Activated naive CD8-positive, alpha-beta T cell treated with anti-CD3 and anti-CD28 coated beads, Interleukin-2, amount 50 U/mL, for 16 hours (primary cell): ENCODE data around the gene SLC25A5.
"Not testable (repeated sequence)": the region's sequence is repeated elsewhere in the genome, so short reads cannot be mapped to it uniquely, and the experiment has no call there.

Experiments used
- DNase-seq: peaks from one replicate; pipeline ENCODE4 v3.0.0-alpha.2; 2020; ENCODE audit warnings: low read depth, low spot score

Gene SLC25A5

DNA sequence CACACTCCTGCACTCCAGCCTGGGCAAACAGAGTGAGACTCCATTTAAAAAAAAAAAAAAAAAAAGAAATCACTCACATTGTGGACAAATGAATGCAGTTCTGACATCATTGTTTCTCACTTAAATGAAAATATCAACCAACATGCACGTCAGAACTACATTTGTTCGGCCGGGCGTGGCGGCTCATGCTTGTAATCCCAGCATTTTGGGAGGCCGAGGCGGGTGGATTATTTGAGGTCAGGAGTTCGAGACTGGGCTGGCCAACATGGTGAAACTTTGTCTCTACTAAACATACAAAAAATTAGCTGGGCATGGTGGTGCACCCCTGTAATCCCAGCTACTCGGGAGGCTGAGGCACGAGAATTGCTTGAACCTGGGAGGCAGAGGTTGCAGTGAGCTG is 36.9 kb downstream of the SLC25A5 start:
- DNase-seq: not testable (repeated sequence)

DNA sequence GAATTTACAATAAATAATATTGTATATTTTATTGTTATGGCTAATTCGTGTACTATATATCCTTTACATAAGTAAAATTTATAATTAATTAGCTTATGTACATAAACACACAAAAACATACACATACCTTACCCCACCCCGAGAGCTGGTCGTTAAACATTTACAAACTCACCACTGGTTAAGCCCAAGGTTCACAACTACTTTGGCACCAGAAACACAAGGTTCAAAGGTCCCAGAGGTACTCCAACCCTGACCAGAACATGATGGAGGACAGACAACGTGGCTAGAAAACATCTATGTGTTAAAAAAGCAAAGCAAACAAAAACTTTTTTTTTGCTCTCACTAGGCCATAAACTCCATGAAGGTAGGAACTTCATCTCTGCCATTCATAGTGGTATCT is 37.7 kb downstream of the SLC25A5 start:
- no peak for DNase-seq

DNA sequence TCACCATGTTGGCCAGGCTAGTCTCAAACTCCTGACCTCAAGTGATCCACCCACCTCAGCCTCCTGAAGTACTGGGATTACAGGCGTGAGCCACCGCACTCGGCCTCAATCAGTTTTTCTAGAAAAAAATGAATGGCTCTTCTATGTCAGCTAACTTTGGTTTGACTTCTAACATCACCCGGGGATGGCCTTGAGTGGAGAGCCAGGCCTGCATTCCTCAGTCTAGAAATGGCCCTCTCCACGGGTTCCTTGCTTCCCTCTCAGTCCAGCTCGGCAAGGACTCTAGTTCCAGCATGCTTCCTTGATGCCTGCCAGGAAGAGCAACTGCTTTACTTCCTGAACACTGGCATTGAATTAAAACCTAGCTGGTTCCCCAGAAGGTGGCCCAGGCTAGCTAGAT is 39.0 kb downstream of the SLC25A5 start:
- DNase-seq: no peak

DNA sequence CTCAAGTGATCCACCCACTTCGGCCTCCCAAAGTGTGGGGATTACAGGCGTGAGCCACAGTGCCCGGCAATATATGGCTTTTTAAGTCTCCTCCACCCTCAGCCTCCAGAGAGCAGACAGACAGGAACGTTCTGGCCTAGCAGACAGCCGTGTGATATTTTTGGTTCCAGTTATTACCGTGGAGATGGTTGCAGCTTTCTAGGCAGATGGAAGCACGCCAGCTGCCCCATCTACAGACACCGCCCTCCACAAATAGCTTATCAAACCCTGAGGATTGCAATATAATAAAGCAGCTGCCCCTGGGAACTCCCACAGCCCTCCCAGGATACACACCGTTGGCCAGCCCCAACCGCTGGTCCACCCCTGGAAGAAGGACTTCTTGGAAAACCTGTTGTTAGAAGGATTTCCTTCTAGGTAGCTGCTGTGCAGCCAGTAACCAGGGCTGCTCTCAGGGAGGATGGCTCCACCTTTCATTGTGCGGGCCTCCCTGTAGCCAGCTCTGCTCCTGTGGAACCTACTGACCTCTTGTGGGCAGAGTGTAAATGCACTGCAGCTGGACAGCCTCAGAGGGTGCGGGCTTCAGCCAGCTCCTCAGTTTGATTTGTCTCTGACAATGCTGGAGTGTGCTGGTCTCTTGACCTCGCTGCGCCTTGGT is 44.0 kb downstream of the SLC25A5 start:
- DNase-seq: no peak

DNA sequence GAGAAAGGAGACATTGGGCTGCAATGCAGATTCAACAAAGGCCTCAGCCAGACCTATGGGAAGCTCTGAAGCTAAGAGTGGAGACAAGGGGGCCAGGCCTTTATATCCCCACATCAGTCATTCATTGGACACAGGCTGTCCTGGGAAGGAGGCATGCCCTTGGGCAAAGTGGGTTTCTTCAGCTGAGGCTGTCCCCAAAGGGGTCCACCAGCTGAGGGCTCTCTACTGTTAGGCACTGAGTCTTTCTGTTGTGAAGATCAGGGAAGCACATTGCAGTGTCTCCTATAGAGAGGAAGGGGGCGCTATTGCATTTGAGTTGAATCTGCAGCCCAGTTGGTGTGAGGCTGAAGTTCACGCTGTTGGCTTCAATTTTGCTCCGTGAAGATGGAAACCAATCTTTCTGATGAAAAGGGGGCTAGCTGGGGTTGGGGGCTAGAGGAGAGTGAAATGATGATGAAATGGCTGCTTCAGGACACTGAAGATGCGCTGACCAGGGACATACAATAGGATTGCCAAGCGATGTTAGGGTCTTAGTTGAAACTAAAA is 48.0 kb downstream of the SLC25A5 start:
- DNase-seq: no peak

DNA sequence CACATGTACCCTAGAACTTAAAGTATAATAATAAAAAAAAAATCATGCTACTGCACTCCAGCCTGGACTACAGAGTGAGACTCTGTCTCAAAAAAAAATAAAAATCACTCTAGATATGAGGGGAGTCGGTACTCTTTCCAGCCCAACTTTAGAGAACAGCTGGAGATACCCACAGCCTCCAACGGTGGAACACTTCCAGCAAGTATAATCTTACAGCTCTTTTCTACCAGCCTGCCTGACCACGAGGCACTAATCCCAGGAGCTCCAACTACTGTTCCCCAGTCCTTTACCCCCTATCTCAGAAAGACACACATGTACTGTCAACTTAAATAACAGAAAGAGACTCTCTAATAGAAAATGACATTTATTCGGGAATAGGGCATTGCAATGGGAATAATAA is 50.1 kb downstream of the SLC25A5 start:
- no peak for DNase-seq
